Neuronal stem cell (in vitro differentiated cells): ENCODE results near the gene FAM222B.
A peak's percentile ranks its signal among the peaks of the same experiment; 100 is the strongest.

ENCODE experiments used
- DNase-seq: peaks from one replicate; pipeline ENCODE4 v3.0.0-alpha.2; 2013; ENCODE audit warnings: low spot score
- H2AFZ ChIP-seq: one replicate; pipeline ENCODE4 v1.6.1; 2013; ENCODE audit warnings: mild to moderate bottlenecking, low read length, inconsistent platforms
- H2AK5ac ChIP-seq: 2 replicates; pipeline ENCODE4 v1.6.1; 2013; ENCODE audit warnings: low read depth, mild to moderate bottlenecking, inconsistent platforms, low read length, moderate library complexity, mixed read lengths
- H2BK120ac ChIP-seq: 2 replicates; pipeline ENCODE4 v1.6.1; 2013; ENCODE audit warnings: low read depth, mild to moderate bottlenecking, inconsistent platforms, low read length, moderate library complexity, mixed read lengths
- H2BK12ac ChIP-seq: one replicate; pipeline ENCODE4 v1.6.1; 2013; ENCODE audit warnings: low read length, inconsistent platforms
- H2BK15ac ChIP-seq: 2 replicates; pipeline ENCODE4 v1.6.1; 2013; ENCODE audit warnings: mild to moderate bottlenecking, low read length, inconsistent platforms, mixed read lengths
- H2BK5ac ChIP-seq: one replicate; pipeline ENCODE4 v1.6.1; 2013; ENCODE audit warnings: inconsistent platforms, mild to moderate bottlenecking, low read length, moderate library complexity
- H3K14ac ChIP-seq: one replicate; pipeline ENCODE4 v1.6.1; 2013; ENCODE audit warnings: low read length, inconsistent platforms
- H3K18ac ChIP-seq: 2 replicates; pipeline ENCODE4 v1.6.1; 2013; ENCODE audit warnings: low read length, inconsistent platforms
- H3K23ac ChIP-seq: 2 replicates; pipeline ENCODE4 v1.6.1; 2013; ENCODE audit warnings: low read depth, mild to moderate bottlenecking, mixed read lengths, low read length, inconsistent platforms; ENCODE audit not compliant: poor library complexity
- H3K27ac ChIP-seq: replicated peaks from 3 replicates; pipeline ENCODE4 v1.5.1; 2013; ENCODE audit warnings: low read length, inconsistent platforms
- H3K27me3 ChIP-seq, 3 experiments: 2 replicates each; pipeline ENCODE4 v1.6.1; 2013; ENCODE audit warnings: low read length in 3 of 3, mild to moderate bottlenecking in 2 of 3, inconsistent platforms in 1 of 3, low read depth in 1 of 3, mixed read lengths in 1 of 3, moderate library complexity in 1 of 3; ENCODE audit not compliant: control insufficient read depth in 3 of 3, insufficient read depth in 3 of 3
- H3K36me3 ChIP-seq, 2 donors: replicated peaks in 1 of 2; 2 replicates each; pipeline ENCODE4 v1.6.1; 2013; ENCODE audit warnings: low read length in 2 of 2; ENCODE audit not compliant: control insufficient read depth in 2 of 2, insufficient read depth in 2 of 2
- H3K4ac ChIP-seq: 2 replicates; pipeline ENCODE4 v1.6.1; 2013; ENCODE audit warnings: inconsistent platforms, mild to moderate bottlenecking, low read length, moderate library complexity
- H3K4me1 ChIP-seq, 2 donors: 1 replicate in 1 of 2; 2 replicates in 1 of 2; pipeline ENCODE4 v1.6.1; 2013; ENCODE audit warnings: low read length in 2 of 2, low read depth in 1 of 2; ENCODE audit not compliant: control insufficient read depth in 2 of 2, insufficient read depth in 1 of 2
- H3K4me2 ChIP-seq: one replicate; pipeline ENCODE4 v1.6.1; 2013; ENCODE audit warnings: mild to moderate bottlenecking, low read length, inconsistent platforms; ENCODE audit not compliant: insufficient read depth, poor library complexity, severe bottlenecking
- H3K4me3 ChIP-seq, 2 donors: 2 replicates each; pipeline ENCODE4 v1.5.1; 2013; ENCODE audit warnings: low read length in 2 of 2, mild to moderate bottlenecking in 2 of 2, inconsistent platforms in 1 of 2, moderate library complexity in 1 of 2
- H3K79me1 ChIP-seq: one replicate; pipeline ENCODE4 v1.6.1; 2013; ENCODE audit warnings: low read depth, mild to moderate bottlenecking, inconsistent platforms, low read length, moderate library complexity
- H3K9ac ChIP-seq: one replicate; pipeline ENCODE4 v1.6.1; 2013; ENCODE audit warnings: mild to moderate bottlenecking, low read depth, low read length, inconsistent platforms; ENCODE audit not compliant: poor library complexity
- H3K9me3 ChIP-seq, 2 donors: replicated peaks in 1 of 2; 2 replicates each; pipeline versions ENCODE3 to v1.6.1; 2013; ENCODE audit warnings: low read length in 2 of 2, mild to moderate bottlenecking in 2 of 2, inconsistent platforms in 1 of 2, low read depth in 1 of 2, mixed read lengths in 1 of 2, moderate library complexity in 1 of 2; ENCODE audit not compliant: control insufficient read depth in 2 of 2, insufficient read depth in 1 of 2
- H4K8ac ChIP-seq: one replicate; pipeline ENCODE4 v1.6.1; 2013; ENCODE audit warnings: low read depth, mild to moderate bottlenecking, inconsistent platforms, low read length, moderate library complexity
- H4K91ac ChIP-seq: one replicate; pipeline ENCODE4 v1.6.1; 2013; ENCODE audit warnings: low read length, low read depth, mild to moderate bottlenecking, inconsistent platforms; ENCODE audit not compliant: poor library complexity
- WGBS, 2 donors: extraction: QIAGEN DNeasy Blood & Tissue Kit; methylation state at CpG; one replicate each; pipeline ENCODE4 v1.1.7; 2013; ENCODE audit warnings: missing lambda C conversion rate in 2 of 2, mixed read lengths in 1 of 2; ENCODE audit not compliant: insufficient read length in 2 of 2, insufficient replicate concordance in 1 of 2; ENCODE audit errors: extremely low coverage in 2 of 2; 5-methylcytosine and 5-hydroxymethylcytosine counted together

Gene FAM222B

DNA sequence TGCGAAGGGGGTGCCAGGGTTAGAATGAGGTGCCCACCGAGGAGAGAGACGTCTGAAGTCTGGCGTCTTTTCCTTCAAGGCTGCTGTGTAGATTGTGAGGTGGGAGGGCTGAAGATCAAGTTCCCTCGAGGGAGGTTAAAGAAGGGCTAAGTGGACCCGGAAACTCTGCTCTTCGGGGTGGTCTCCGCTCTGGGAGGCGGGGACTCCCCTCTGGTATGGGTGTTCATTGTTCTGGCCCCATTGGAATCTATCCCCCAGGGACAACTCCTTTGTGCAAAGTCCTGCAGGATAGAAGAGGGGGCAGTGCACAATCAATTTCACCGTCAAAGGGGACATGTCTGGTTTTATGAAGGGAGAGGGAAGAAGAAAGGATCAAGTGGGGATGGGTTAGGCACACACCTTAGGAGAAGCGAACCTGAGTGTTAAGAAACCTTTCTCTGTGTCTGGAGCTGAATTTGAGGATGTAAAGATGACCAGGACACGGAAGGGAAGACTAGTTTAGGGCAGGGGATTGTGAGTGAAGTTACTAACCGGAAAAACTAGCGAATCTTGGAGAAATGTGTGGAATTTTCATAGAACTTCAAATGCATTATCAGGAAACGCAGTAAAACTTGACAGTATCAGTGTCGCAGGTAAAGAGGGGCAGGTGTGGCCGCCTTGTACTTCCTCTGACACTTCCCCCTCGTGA, 124.1 kb downstream of the FAM222B start:
- H2AFZ ChIP-seq: peak overlapping the region; percentile 83
- peaks cover 38 to 63% of the 10 kb centered on the region in 2 donors for H3K36me3 ChIP-seq
- H3K4me1 ChIP-seq: peaks cover 23 to 33% of the 10 kb centered on the region in 2 donors
- H4K8ac ChIP-seq: no peak overlapping the region
- H3K18ac ChIP-seq: peak overlapping the region; percentile 92
- peak overlapping the region; percentile 76 to 89 for H3K4me3 ChIP-seq
- no peaks in the 10 kb centered on the region for H3K9me3 ChIP-seq
- no peak overlapping the region for H2BK15ac ChIP-seq
- no peaks in the 10 kb centered on the region for H3K27me3 ChIP-seq
- no CpG with 5 or more reads among the region's 18 CpGs for WGBS, 2 donors
- peak overlapping the region; percentile 67 for H3K9ac ChIP-seq
- no peak overlapping the region for H3K4ac ChIP-seq
- H4K91ac ChIP-seq: no peak overlapping the region
- H2AK5ac ChIP-seq: peak overlapping the region; percentile 21
- no peak overlapping the region for H3K23ac ChIP-seq
- H3K79me1 ChIP-seq: peaks cover 10% of the 10 kb centered on the region
- H3K27ac ChIP-seq: peak overlapping the region; percentile 93
- peak; percentile 73 for DNase-seq
- H3K4me2 ChIP-seq: peak overlapping the region; percentile 72
- H3K14ac ChIP-seq: no peak overlapping the region
- peak overlapping the region; percentile 78 for H2BK12ac ChIP-seq
- H2BK5ac ChIP-seq: peak overlapping the region; percentile 70
- H2BK120ac ChIP-seq: peak overlapping the region; percentile 35

DNA sequence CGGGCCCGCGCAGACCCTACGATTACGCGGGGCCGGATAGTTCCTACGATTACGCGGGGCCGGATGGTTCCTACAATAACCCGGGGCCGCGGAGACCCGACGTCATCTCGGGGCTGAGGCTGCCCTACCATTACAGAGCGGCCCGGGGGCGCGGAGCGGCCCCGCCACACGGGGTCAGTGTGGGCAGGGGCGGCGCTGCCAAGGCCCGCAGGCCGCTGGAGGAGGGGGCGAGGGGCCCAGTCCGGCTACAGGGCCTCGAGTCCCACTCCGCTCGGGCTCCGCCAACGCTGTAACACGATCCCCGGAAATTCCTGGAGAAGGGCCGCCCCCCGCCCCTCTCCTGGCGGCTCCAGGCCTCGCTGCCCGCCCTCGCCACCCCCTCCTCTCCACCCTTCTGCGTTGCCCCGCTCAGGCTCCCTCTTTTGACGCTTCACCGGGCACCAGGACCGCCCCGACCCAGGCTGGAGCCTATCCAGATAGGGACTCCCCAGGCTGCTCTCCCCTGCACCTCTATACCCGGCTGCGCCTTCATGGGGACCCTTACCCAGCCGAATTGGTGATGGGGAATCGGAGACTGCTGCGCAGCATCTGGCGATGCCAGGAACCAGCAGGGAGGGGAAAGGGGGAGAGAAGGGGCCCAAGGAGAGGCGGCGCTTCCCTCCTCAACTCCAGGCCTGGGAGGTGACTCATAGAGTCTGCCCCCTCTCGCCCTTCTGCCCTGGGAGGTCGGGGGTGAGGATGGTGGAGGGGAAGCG, 124.8 kb downstream of the FAM222B start, which contains the start of gene RAB34:
Gene RAB34, minus strand, starts transcription at position 291 of the 755 bp plus-strand sequence. CDS start 602 bp downstream, outside the sequence.
- peak within 1 kb of the TSS; percentile 97 for H3K18ac ChIP-seq

DNA sequence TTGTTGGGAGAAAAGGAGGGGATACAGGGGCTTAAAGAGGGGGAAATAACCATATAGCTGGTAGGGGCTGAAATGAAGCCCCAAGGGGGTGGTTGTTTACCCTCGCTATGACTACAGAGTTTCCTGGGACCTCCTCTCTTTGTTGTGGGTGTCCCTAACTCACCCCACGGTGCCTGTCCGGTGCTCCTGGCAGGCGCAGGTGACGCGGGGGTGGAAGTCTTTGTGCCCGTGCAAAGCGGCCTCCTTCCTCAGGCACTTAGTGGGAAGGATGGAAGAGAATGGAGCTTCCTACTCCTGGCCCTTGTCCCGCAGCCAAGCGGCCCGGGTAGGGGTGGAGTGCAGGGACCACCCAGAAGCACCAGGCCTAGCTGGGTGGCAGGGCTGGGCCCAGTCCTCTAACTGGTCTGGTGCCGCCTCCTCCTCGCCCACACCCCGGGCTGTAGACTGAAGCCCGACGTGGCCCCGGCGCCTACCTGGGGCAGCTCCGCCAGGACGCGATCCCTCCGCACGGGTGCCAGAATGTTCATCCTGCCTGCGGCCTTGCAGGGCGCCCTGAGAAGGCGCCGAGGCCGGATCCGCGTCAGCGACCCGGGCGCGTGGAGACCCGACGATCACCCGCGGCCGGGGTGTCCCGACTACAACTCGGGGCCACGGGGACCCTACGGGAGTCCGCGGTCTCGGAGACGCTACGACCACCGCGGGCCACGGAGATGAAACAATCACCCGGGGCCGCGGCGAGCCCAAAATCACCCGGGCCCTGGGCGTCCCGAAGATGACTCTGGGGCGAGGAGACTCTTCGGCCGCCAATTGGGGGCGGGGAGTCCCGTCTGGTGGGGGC, 125.6 kb downstream of the FAM222B start:
- peak overlapping the region; percentile 53 for H3K23ac ChIP-seq
- H2AFZ ChIP-seq: peak overlapping the region; percentile 87
- peak overlapping the region; percentile 97 for H3K9ac ChIP-seq
- H3K9me3 ChIP-seq: no peaks in the 10 kb centered on the region
- peak overlapping the region; percentile 93 for H4K8ac ChIP-seq
- no peaks in the 10 kb centered on the region for H3K27me3 ChIP-seq
- H2BK5ac ChIP-seq: peak overlapping the region; percentile 11
- no peak overlapping the region for H2BK12ac ChIP-seq
- H2BK15ac ChIP-seq: peak overlapping the region; percentile 96
- peak overlapping the region; percentile 89 to 92 for H3K4me3 ChIP-seq
- H3K4me2 ChIP-seq: peak overlapping the region; percentile 80
- H3K79me1 ChIP-seq: peaks cover 10% of the 10 kb centered on the region
- peak overlapping the region; percentile 39 for H3K4ac ChIP-seq
- peak overlapping the region; percentile 97 for H3K18ac ChIP-seq
- H2BK120ac ChIP-seq: peak overlapping the region; percentile 58
- peak overlapping the region; percentile 28 for H3K14ac ChIP-seq
- peak overlapping the region; percentile 73 for H4K91ac ChIP-seq
- H3K36me3 ChIP-seq: peaks cover 24 to 60% of the 10 kb centered on the region in 2 donors
- peaks cover 19 to 27% of the 10 kb centered on the region in 2 donors for H3K4me1 ChIP-seq
- H2AK5ac ChIP-seq: peak overlapping the region; percentile 54
- peak overlapping the region; percentile 66 for H3K27ac ChIP-seq
- peak; percentile 51 for DNase-seq
- WGBS, 2 donors: no CpG with 5 or more reads among the region's 63 CpGs

More for the DNA sequence above, 124.8 kb downstream of the FAM222B start, which contains the start of gene RAB34:
- Histone ChIP-seq H3K4ac (peak within 1 kb of the TSS; percentile 39), H3K27me3 (no peaks in the 10 kb centered on the region), H2BK12ac (peak within 1 kb of the TSS; percentile 78), H3K9ac (peak within 1 kb of the TSS; percentile 97), H2AFZ (peak within 1 kb of the TSS; percentile 87), H3K79me1 (peaks cover 10% of the 10 kb centered on the region), H4K91ac (peak within 1 kb of the TSS; percentile 73), H3K9me3 (no peaks in the 10 kb centered on the region), H2AK5ac (peak within 1 kb of the TSS; percentile 54), H2BK15ac (peak within 1 kb of the TSS; percentile 96), H2BK5ac (peak within 1 kb of the TSS; percentile 70), H3K27ac (peak within 1 kb of the TSS; percentile 93), H4K8ac (peak within 1 kb of the TSS; percentile 93), H3K4me1 (peaks cover 20 to 33% of the 10 kb centered on the region in 2 donors), H3K14ac (peak within 1 kb of the TSS; percentile 28), H3K4me3 (peak within 1 kb of the TSS; percentile 89 to 92), H3K36me3 (peaks cover 31 to 62% of the 10 kb centered on the region in 2 donors), H3K23ac (peak within 1 kb of the TSS; percentile 53), H2BK120ac (peak within 1 kb of the TSS; percentile 58), H3K4me2 (peak within 1 kb of the TSS; percentile 80)
- no CpG with 5 or more reads among the region's 60 CpGs for WGBS, 2 donors
- peak; percentile 92 for DNase-seq
